Measurements from ENCODE around the gene TGDS. TPM values are rescaled to one million over a fixed set of nuclear protein-coding genes. Genes with fewer than 3 reads are reported as not detected.

The TGDS gene
- total RNA-seq, 2 experiments from 2014 or later = 18.3 to 19.7 TPM

DNA sequence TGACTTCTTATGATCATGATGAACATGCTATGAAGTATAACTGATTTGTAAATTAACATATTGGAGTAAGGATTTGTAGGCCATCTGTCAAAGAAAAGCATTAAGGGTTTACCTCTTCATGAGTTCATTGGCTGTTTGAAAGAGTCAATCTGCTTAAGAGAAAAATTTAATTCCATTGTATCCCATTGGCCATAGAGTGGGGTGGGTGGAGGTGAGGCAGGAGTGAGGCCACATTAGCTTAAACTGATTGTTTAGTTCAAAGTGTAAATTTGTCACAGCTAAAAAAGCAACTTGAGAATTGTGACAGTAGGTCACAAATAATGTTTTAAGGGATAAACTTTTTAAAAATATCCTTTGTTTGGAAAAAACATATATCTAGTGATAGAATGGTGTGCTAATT, 17.1 kb upstream of the TGDS start:
- H3K4me1 Mint-ChIP-seq = peaks cover 19% of the 10 kb centered on the region
- H3K4me3 Mint-ChIP-seq = no peak overlapping the region
- POLR2A ChIA-PET = interaction anchor here (1.4 kb wide), 1 partner anchor 17 kb away, joined by 6 read pairs; the partner anchor contains the start of gene TGDS
- H3K36me3 Mint-ChIP-seq (ENCODE audit: low read depth) = peaks cover 40% of the 10 kb centered on the region
- CTCF ChIA-PET = interaction anchor here (1.0 to 1.2 kb wide), 2 partner anchors 9 to 17 kb away, joined by 3 read pairs; partner anchors contain the start of gene TGDS
- no peaks in the 10 kb centered on the region for H3K9me3 Mint-ChIP-seq
- no peaks in the 10 kb centered on the region for H3K27me3 Mint-ChIP-seq
- no peak for DNase-seq
- no peak overlapping the region for H3K27ac Mint-ChIP-seq

DNA sequence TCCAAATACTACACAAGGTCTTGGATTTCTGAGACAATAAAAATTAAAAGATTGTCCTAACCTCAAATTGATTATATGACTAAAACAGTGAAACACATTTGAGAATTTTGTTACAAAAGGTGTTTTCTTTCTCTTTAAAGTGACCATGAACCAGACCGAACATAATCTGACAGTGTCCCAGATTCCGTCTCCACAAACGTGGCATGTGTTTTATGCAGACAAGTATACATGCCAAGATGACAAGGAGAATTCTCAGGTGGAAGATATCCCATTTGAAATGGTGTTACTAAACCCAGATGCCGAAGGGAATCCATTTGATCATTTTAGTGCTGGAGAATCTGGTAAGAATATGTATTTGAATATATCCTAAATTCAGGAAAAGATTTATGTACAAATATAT, 16.1 kb upstream of the TGDS start:
- H3K36me3 Mint-ChIP-seq (ENCODE audit: low read depth) = peaks cover 50% of the 10 kb centered on the region
- no peaks in the 10 kb centered on the region for H3K9me3 Mint-ChIP-seq
- H3K4me3 Mint-ChIP-seq = no peak overlapping the region
- ChIA-PET POLR2A (interaction anchor here (1.4 kb wide), 1 partner anchor 16 kb away, joined by 6 read pairs; the partner anchor contains the start of gene TGDS), CTCF (interaction anchor here (1.2 to 4.4 kb wide), 2 partner anchors 8 to 16 kb away, joined by 3 to 21 read pairs; partner anchors contain the start of gene TGDS)
- H3K27ac Mint-ChIP-seq = no peak overlapping the region
- H3K4me1 Mint-ChIP-seq = peaks cover 27% of the 10 kb centered on the region
- DNase-seq = no peak
- no peaks in the 10 kb centered on the region for H3K27me3 Mint-ChIP-seq

DNA sequence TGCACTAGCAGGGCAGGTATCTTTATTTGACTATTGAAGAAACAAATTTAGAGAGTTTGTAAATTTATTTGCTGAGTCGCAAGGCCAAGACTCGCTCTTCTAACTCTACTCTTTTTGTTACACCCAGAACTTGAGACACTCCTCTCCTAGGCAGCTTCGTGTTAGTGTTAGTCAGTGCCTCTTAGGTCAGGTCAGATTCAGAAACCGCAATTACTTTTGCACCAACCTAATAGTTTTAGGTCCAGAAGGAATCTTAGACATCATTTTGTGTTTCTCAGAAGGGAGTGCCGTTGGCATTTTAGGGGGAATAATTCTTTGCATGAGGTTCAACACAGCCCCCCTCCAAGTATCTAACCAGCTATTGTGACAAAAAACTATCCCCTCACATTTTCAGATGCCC, 14.5 kb upstream of the TGDS start:
- no peak for DNase-seq
- Mint-ChIP-seq H3K4me1 (peaks cover 28% of the 10 kb centered on the region), H3K36me3 (ENCODE audit: low read depth) (peaks cover 65% of the 10 kb centered on the region), H3K27ac (no peak overlapping the region), H3K9me3 (no peaks in the 10 kb centered on the region), H3K4me3 (no peak overlapping the region), H3K27me3 (no peaks in the 10 kb centered on the region)
- ChIA-PET CTCF (interaction anchor here (4.4 kb wide), 1 partner anchor 10 kb away, joined by 21 read pairs; no protein-coding TSS in a partner anchor), POLR2A (interaction anchor here (1.2 kb wide), 1 partner anchor 9 kb away, joined by 3 read pairs; the partner anchor contains the start of gene GPR180)

DNA sequence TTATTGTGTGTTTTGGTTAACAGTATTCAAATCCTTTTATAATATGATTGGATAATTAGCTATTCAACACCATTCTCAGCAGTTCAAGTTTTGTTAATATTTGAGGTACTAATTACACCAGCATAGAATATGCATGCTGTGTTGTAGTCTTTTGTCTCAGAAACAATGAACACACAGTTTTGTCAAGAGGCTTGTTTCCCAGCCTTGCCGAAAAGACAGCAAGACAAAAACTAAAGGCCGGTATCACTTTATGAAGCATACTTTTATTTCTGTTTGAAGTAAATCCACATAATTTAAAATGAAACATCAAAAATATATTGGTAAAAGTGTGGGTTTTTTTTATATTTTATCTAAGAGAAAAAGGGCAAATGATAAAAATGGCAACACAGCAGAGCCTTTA, 13.2 kb upstream of the TGDS start:
- no peak overlapping the region for H3K27ac Mint-ChIP-seq
- peaks cover 61% of the 10 kb centered on the region for H3K36me3 Mint-ChIP-seq (ENCODE audit: low read depth)
- H3K27me3 Mint-ChIP-seq = no peaks in the 10 kb centered on the region
- no peaks in the 10 kb centered on the region for H3K9me3 Mint-ChIP-seq
- no peak overlapping the region for H3K4me3 Mint-ChIP-seq
- ChIA-PET CTCF (interaction anchor here (1.6 to 4.4 kb wide), 2 partner anchors 8 to 11 kb away, joined by 4 to 21 read pairs; no protein-coding TSS in a partner anchor), POLR2A (interaction anchor here (1.3 kb wide), 1 partner anchor 13 kb away, joined by 4 read pairs; the partner anchor contains the start of gene TGDS)
- no peak for DNase-seq
- H3K4me1 Mint-ChIP-seq = peaks cover 31% of the 10 kb centered on the region

DNA sequence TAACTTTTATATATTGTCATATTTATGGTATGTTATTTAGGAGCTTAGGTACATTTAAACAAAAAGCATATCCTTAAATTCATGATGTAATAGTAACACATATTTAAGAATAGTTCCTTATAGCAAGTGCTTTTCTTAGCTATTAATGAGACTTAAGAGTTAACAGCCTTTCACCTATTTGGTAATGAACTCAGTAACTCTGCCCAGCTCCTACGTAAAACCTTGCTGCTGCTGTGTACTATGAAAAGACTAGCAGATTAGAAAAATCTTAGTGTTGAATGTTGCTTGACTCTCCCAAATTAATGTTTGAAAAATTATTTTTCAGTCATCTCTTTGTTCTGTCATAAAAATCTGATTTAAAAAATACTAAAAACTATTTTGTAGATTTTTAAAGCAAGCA, 12.6 kb upstream of the TGDS start:
- peaks cover 33% of the 10 kb centered on the region for H3K4me1 Mint-ChIP-seq
- no peak overlapping the region for H3K4me3 Mint-ChIP-seq
- H3K27ac Mint-ChIP-seq = no peak overlapping the region
- peaks cover 60% of the 10 kb centered on the region for H3K36me3 Mint-ChIP-seq (ENCODE audit: low read depth)
- no peak for DNase-seq
- ChIA-PET CTCF (interaction anchor here (1.6 to 4.4 kb wide), 2 partner anchors 9 to 12 kb away, joined by 4 to 21 read pairs; no protein-coding TSS in a partner anchor), POLR2A (interaction anchor here (1.1 to 1.3 kb wide), 2 partner anchors 12 to 59 kb away, joined by 3 to 4 read pairs; partner anchors contain the start of gene TGDS)
- no peaks in the 10 kb centered on the region for H3K9me3 Mint-ChIP-seq
- no peaks in the 10 kb centered on the region for H3K27me3 Mint-ChIP-seq

DNA sequence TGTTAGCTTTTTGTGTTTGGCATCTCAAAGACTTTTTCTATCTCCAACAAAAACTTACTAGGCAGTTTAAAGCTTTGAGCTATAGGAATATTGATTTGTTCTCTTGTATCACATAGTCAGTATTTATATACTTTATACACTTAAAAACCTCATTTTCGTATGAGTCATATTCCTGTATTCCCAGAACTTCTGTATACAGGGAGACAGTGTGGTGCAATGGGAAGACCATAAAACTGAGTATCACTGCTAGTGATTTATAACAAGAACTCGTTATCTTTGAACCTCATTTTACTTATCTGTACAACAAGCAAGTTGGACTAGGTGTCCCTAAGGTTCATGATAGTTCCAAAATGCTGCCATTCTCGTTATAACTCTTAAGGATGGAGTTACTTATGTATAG, 12.0 kb upstream of the TGDS start:
- no peak overlapping the region for H3K4me3 Mint-ChIP-seq
- DNase-seq = no peak
- no peaks in the 10 kb centered on the region for H3K9me3 Mint-ChIP-seq
- H3K27ac Mint-ChIP-seq = no peak overlapping the region
- no peaks in the 10 kb centered on the region for H3K27me3 Mint-ChIP-seq
- ChIA-PET POLR2A (interaction anchor here (1.1 to 1.3 kb wide), 2 partner anchors 12 to 59 kb away, joined by 3 to 4 read pairs; partner anchors contain the start of gene TGDS), CTCF (interaction anchor here (1.6 to 4.4 kb wide), 2 partner anchors 10 to 12 kb away, joined by 4 to 21 read pairs; no protein-coding TSS in a partner anchor)
- peaks cover 37% of the 10 kb centered on the region for H3K4me1 Mint-ChIP-seq
- peaks cover 56% of the 10 kb centered on the region for H3K36me3 Mint-ChIP-seq (ENCODE audit: low read depth)

DNA sequence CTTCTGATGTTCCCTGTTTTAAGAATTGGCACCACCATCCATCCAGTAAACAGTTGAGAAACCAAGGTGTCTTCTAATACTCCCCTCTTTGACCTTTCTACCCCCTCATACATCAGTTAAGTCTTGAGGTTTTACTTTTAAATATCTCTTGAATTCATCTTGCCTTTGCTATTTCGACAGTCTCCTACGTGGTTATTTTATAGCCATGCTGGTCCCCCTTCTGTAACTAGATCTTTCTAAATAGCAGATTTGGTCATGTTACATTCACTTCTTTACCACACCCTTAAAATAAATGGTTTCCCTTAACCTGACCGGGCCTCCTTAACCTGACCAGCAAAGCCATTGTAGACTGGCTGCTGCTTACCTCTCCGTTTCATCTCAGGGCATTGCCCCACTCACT, 11.1 kb upstream of the TGDS start:
- POLR2A ChIA-PET = interaction anchor here (3.0 kb wide), 1 partner anchor 58 kb away, joined by 10 read pairs; no protein-coding TSS in a partner anchor
- no peak for DNase-seq
- Mint-ChIP-seq H3K36me3 (ENCODE audit: low read depth) (peaks cover 54% of the 10 kb centered on the region), H3K9me3 (no peaks in the 10 kb centered on the region), H3K27ac (no peak overlapping the region), H3K27me3 (no peaks in the 10 kb centered on the region), H3K4me1 (peaks cover 44% of the 10 kb centered on the region), H3K4me3 (no peak overlapping the region)
- CTCF ChIA-PET = no interaction called here

DNA sequence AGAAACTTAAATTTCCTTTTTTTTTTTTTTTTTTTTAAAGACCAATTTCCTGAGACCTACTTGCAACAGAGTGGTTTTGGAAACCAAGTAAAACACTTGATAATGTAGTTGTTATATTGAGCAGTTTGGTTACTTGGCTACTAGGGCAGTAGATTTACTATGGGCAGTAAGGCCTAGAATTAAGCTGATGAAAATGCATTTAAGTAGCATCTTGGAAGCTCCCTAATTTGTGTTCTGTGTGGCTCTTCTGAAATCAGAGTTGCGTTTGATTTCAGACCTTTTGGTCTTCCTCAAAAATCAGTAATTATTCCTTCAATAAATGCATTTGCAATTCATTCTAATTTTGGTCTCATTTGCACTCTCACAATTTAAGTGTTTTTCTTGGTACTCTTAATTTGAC, 6.5 kb upstream of the TGDS start:
- peak overlapping the region; percentile 63 for H3K27ac Mint-ChIP-seq
- H3K4me3 Mint-ChIP-seq = peak overlapping the region; percentile 82
- ChIA-PET POLR2A (interaction anchor here (1.0 to 2.7 kb wide), 6 partner anchors 8 to 285 kb away, joined by 3 to 26 read pairs (median 4); no protein-coding TSS in a partner anchor), CTCF (interaction anchor here (0.7 to 4.4 kb wide), 3 partner anchors 14 to 27 kb away, joined by 4 to 24 read pairs (median 24); no protein-coding TSS in a partner anchor)
- no peak for DNase-seq
- H3K36me3 Mint-ChIP-seq (ENCODE audit: low read depth) = peaks cover 24% of the 10 kb centered on the region
- H3K27me3 Mint-ChIP-seq = no peaks in the 10 kb centered on the region
- peaks cover 47% of the 10 kb centered on the region for H3K4me1 Mint-ChIP-seq
- H3K9me3 Mint-ChIP-seq = peaks cover 6% of the 10 kb centered on the region

DNA sequence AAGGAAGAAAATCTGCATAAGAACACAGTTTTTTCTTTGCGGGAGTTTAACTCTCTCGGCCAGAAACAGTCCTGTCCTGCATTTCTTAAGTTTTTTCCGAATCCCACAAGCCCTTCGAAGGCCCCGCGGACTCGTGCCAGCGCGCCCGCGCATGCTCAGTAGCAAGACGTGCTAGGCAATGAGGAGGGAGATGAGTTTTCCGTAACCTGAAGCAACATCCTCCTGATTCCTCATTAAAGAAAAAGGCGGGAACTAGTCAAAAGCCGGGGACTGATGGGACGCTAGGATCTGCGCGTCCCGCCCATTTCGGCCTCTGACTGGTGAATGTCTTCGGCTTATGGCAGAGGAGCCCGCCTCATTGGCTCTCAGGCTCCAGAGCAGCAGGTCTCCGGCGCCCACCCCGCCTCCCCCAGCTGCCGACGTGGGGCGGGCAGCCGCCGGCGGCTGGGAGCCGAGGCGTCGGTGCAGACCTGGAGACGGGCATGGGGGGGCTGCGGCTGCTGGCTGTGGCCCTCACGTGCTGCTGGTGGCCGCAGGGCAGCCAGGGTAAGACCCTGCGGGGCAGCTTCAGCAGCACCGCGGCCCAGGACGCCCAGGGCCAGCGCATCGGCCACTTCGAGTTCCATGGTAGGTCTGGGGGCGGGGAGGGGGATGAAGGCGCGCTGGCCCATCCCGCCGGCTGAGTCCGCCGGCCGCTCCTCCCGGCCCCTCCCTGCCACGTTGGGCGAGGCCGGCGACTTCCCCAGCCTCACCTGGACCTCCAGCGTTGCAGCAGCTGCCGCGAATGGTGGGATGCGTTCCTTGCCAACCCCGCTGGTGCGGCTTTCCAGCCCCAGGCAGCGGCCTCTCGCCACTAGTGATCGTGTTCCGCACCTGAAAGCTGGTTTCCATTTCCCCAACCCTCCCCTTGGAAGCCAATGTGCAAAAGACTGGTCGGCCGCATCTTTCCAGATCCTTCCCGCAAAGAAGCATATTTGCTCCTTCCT, 5.8 kb upstream of the TGDS start, which contains the start of gene GPR180:
Gene GPR180 (plus strand): TSS at position 412 of the 986 bp plus-strand sequence. CDS start 71 bp downstream, at position 483.
- peak within 1 kb of the TSS; percentile 66 for H3K27ac Mint-ChIP-seq
- ChIA-PET CTCF (interaction anchor here (4.2 to 4.4 kb wide), 2 partner anchors 15 to 19 kb away, joined by 24 read pairs; no protein-coding TSS in a partner anchor), POLR2A (interaction anchor here (1.0 to 2.7 kb wide), 8 partner anchors 9 to 284 kb away, joined by 3 to 26 read pairs (median 4); no protein-coding TSS in a partner anchor)
- peaks cover 17% of the 10 kb centered on the region for H3K36me3 Mint-ChIP-seq (ENCODE audit: low read depth)
- H3K27me3 Mint-ChIP-seq = no peaks in the 10 kb centered on the region
- DNase-seq = peak; percentile 94
- H3K4me1 Mint-ChIP-seq = peaks cover 44% of the 10 kb centered on the region
- peaks cover 6% of the 10 kb centered on the region for H3K9me3 Mint-ChIP-seq
- peak within 1 kb of the TSS; percentile 82 for H3K4me3 Mint-ChIP-seq

DNA sequence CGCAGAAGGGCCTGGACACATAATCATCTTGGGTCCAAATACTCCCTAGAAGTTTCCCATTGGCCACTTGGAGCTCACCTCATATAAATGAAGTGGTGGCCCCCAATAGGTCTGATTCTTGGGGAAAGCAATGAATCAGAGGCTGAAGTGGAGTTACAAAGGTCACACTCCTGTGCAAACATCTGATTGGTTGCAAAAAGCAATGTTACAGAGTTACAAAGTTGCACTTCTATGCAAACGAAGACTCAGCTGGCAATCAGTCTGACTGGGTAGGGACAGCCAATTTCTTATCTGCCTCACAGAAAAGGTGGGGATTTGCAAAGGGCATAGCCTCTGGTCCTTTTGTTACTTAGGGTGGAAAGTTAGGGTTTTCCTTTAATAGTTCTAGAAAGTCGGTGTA, 3.9 kb upstream of the TGDS start:
- H3K4me1 Mint-ChIP-seq = peaks cover 43% of the 10 kb centered on the region
- H3K27ac Mint-ChIP-seq = no peak overlapping the region
- ChIA-PET CTCF (no interaction called here), POLR2A (no interaction called here)
- no peaks in the 10 kb centered on the region for H3K27me3 Mint-ChIP-seq
- H3K9me3 Mint-ChIP-seq = peaks cover 6% of the 10 kb centered on the region
- DNase-seq = no peak
- H3K4me3 Mint-ChIP-seq = no peak overlapping the region
- H3K36me3 Mint-ChIP-seq (ENCODE audit: low read depth) = peaks cover 9% of the 10 kb centered on the region

DNA sequence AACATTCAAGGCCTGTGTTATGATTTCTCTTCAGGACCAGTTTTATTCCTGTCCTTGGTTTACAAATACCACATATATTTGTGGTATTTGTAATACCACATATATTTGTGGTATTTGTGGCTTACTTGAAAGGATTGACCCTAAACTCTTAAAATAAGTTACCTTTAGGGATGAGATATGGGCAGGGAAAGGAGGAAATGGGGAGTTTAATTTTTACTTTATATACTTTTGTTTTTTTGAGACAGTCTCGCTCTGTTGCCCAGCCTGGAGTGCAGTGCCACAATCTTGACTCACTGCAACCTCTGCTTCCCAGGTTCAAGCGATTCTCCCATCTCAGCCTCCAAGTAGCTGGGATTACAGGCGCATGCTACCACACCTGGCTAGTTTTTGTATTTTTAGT, 2.3 kb upstream of the TGDS start:
- no peak overlapping the region for H3K4me3 Mint-ChIP-seq
- CTCF ChIA-PET = no interaction called here
- no peak overlapping the region for H3K27ac Mint-ChIP-seq
- H3K36me3 Mint-ChIP-seq (ENCODE audit: low read depth) = peaks cover 14% of the 10 kb centered on the region
- POLR2A ChIA-PET = no interaction called here
- H3K27me3 Mint-ChIP-seq = no peaks in the 10 kb centered on the region
- H3K9me3 Mint-ChIP-seq = peaks cover 6% of the 10 kb centered on the region
- peaks cover 48% of the 10 kb centered on the region for H3K4me1 Mint-ChIP-seq
- DNase-seq = no peak

DNA sequence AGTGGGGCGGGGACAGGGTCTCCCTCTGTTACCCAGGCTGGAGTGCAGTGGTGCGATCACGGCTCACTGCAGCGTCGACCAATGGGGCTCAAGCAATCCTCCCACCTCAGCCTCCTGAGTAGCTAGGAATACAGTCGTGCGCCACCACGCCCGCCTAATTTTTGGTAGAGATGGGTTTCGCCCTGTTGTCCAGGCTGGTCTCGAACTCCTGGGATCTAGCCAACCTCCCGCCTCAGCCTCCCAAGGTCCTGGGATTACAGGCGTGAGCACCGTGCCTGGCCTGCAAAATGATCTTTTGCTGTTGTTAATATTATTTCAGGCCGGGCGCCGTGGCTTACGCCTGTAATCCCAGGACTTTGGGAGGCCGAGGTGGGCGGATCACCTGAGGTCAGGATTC, 621 bp upstream of the TGDS start:
- ChIA-PET POLR2A (interaction anchor here (1.0 to 2.2 kb wide), 16 partner anchors 9 to 1080 kb away, joined by 3 to 83 read pairs (median 6); partner anchors contain the start of gene DNAJC3), CTCF (interaction anchor here (0.8 to 2.4 kb wide), 10 partner anchors 9 to 592 kb away, joined by 3 to 23 read pairs (median 5); no protein-coding TSS in a partner anchor)
- Mint-ChIP-seq H3K27me3 (no peaks in the 10 kb centered on the region), H3K27ac (peak overlapping the region; percentile 87), H3K9me3 (peaks cover 6% of the 10 kb centered on the region), H3K36me3 (ENCODE audit: low read depth) (peaks cover 25% of the 10 kb centered on the region), H3K4me3 (peak overlapping the region; percentile 86), H3K4me1 (peaks cover 45% of the 10 kb centered on the region)
- DNase-seq = no peak
